ENCODE results near the gene HOXC9.

HOXC9 gene

GRCh38 chr12:53976172-53976822, 23.7 kb upstream of the HOXC9 start:
- ATAC-seq (no peak), DNase-seq (no peak)

- DNase-seq (no peak), ATAC-seq (no peak)
Measured at GRCh38 chr12:53976823-53977595, 23.0 kb upstream of the HOXC9 start.

GRCh38 chr12:53977596-53978445, 22.1 kb upstream of the HOXC9 start:
- ATAC-seq, result no peak
- no peak for DNase-seq

GRCh38 chr12:53978477-53979356, 21.2 kb upstream of the HOXC9 start:
- ATAC-seq, result no peak
- no peak for DNase-seq

- ATAC-seq (no peak), DNase-seq (no peak)
Measured at GRCh38 chr12:53980104-53980801, 19.7 kb upstream of the HOXC9 start.

GRCh38 chr12:53980802-53981496, 19.0 kb upstream of the HOXC9 start:
- ATAC-seq, result no peak

GRCh38 chr12:53981634-53982565, 18.1 kb upstream of the HOXC9 start:
- no peak for ATAC-seq
- DNase-seq, result no peak

More at GRCh38 chr12:53980802-53981496, 19.0 kb upstream of the HOXC9 start:
- no peak for DNase-seq

- ATAC-seq (no peak), DNase-seq (no peak)
Measured at GRCh38 chr12:53982648-53983567, 17.1 kb upstream of the HOXC9 start.

- ATAC-seq (no peak), DNase-seq (no peak)
Measured at GRCh38 chr12:53983568-53983949, 16.4 kb upstream of the HOXC9 start.

- no peak for ATAC-seq
- no peak for DNase-seq
Measured at GRCh38 chr12:53983950-53984572, 15.9 kb upstream of the HOXC9 start.

- peak; percentile 84 for ATAC-seq
- DNase-seq, result peak; percentile 91
Measured at GRCh38 chr12:53984901-53985691, 14.9 kb upstream of the HOXC9 start, which contains the start of gene HOXC10. TSS of gene HOXC10 (plus strand) at chr12:53985146. CDS start at chr12:53985260, 114 bp downstream.

- ATAC-seq, result no peak
- DNase-seq, result no peak
Measured at GRCh38 chr12:53985692-53985993, 14.3 kb upstream of the HOXC9 start.

GRCh38 chr12:53985994-53986685, 13.8 kb upstream of the HOXC9 start:
- no peak for DNase-seq
- ATAC-seq, result no peak

GRCh38 chr12:53986686-53987483, 13.1 kb upstream of the HOXC9 start:
- ATAC-seq (no peak), DNase-seq (no peak)

GRCh38 chr12:53987787-53988230, 12.2 kb upstream of the HOXC9 start:
- no peak for ATAC-seq
- DNase-seq, result no peak
